GM19463 (cell line): ENCODE results near the gene DDB1.

Experiments used
- ATAC-seq: cut with Tn5 transposase; IDR thresholded peaks from one replicate; pipeline ENCODE4 v1.9.1; 2021; ENCODE audit warnings: mild to moderate bottlenecking, moderate library complexity; ENCODE audit not compliant: unreplicated experiment

Gene DDB1

GRCh38 chr11:61302550-61302949 is 30.4 kb downstream of the DDB1 start:
- ATAC-seq = no peak

GRCh38 chr11:61298663-61299244 is 34.2 kb downstream of the DDB1 start:
- ATAC-seq = no peak

GRCh38 chr11:61297746-61298145 is 35.2 kb downstream of the DDB1 start:
- ATAC-seq = no peak

- no peak for ATAC-seq
These were observed 35.6 kb downstream of the DDB1 start for GRCh38 chr11:61297341-61297740.

GRCh38 chr11:61295596-61295926 is 37.3 kb downstream of the DDB1 start:
- no peak for ATAC-seq

GRCh38 chr11:61294717-61295595 is 37.9 kb downstream of the DDB1 start, which contains the start of gene VWCE:
VWCE (minus strand) TSS chr11:61295316; CDS start chr11:61295037, 279 bp downstream.
- ATAC-seq = peak; percentile 75

- ATAC-seq = peak; percentile 38
These were observed 38.8 kb downstream of the DDB1 start for GRCh38 chr11:61293867-61294716.

- ATAC-seq = no peak
These were observed 40.5 kb downstream of the DDB1 start for GRCh38 chr11:61292356-61292755.

- ATAC-seq = no peak
These were observed 41.8 kb downstream of the DDB1 start for GRCh38 chr11:61290905-61291690.

- ATAC-seq = no peak
These were observed 45.4 kb downstream of the DDB1 start for GRCh38 chr11:61287338-61287977.

- no peak for ATAC-seq
These were observed 49.3 kb downstream of the DDB1 start for GRCh38 chr11:61283613-61284012.

GRCh38 chr11:61281581-61282250 is 51.2 kb downstream of the DDB1 start:
- ATAC-seq = no peak

- ATAC-seq = no peak
These were observed 51.9 kb downstream of the DDB1 start for GRCh38 chr11:61280883-61281580.

- ATAC-seq = no peak
These were observed 52.8 kb downstream of the DDB1 start for GRCh38 chr11:61279934-61280659.

- ATAC-seq = no peak
These were observed 54.9 kb downstream of the DDB1 start for GRCh38 chr11:61278001-61278470.

- no peak for ATAC-seq
These were observed 55.5 kb downstream of the DDB1 start for GRCh38 chr11:61277186-61278000.

GRCh38 chr11:61275191-61275590 is 57.7 kb downstream of the DDB1 start:
- no peak for ATAC-seq
